GM18870 (cell line): ENCODE measurements around the gene RPS27L.

Source experiments
- ATAC-seq: cut with Tn5 transposase; IDR thresholded peaks from one replicate; pipeline ENCODE4 v1.9.1; 2021; ENCODE audit warnings: moderate library complexity; ENCODE audit not compliant: unreplicated experiment

The RPS27L gene

DNA sequence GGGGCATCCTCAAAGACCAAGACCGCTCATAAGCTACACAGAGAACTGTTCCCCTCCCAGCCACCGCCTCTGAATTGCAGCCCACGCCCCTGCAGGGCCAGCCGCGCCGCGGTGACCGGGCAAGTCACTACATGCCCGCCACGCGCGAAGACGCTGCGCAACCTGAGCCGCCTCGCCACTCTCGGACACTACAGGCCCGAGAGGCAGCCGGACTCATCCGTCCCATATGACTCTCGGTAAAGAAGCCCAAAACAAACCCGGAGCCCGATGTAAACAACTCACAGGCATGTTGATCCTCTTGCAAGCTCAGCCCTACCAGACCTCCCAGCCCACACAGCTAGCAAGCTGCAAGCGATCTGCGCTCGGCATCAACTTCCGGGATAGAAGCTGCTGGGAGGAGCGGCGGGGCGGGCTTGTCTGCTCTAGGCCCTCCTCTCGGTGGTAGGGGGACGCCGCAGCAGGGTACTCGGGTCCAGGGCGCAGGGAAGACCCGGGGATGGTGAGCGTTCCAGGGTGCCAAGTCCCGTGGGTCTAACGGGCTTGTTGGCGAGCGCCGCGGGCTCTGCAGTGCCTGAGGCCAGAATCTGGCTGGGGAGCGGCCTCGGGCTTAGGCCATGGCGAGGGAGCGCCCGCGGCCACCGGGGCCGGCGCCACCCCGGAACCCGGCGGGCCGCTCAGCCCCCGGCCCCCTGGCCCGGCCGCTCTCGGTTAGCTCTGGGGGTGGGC is at the start of gene RPS27L:
RPS27L (minus strand) TSS at position 360 of the 726 bp plus-strand sequence; CDS start at position 288, 72 bp downstream.
- peak; percentile 74 for ATAC-seq

DNA sequence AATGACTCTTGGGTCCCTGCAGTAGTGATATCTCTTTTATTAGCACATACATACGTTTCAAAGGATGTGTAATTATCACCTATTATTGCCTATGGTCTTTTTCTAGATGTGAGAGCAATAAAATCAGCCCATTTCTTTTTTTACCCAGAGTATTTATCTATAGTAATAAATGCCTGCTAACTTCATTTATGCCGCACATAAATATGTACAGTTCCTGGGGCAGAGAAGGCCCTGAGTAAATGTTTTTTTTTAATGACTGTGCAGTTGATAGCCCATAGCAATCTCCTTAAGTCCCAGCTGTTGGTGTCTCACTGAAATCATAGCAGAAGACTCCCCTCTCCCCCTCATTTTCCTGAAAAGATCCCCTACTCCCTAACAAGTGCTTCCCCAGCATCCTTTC is 48.8 kb upstream of the RPS27L start:
- no peak for ATAC-seq

DNA sequence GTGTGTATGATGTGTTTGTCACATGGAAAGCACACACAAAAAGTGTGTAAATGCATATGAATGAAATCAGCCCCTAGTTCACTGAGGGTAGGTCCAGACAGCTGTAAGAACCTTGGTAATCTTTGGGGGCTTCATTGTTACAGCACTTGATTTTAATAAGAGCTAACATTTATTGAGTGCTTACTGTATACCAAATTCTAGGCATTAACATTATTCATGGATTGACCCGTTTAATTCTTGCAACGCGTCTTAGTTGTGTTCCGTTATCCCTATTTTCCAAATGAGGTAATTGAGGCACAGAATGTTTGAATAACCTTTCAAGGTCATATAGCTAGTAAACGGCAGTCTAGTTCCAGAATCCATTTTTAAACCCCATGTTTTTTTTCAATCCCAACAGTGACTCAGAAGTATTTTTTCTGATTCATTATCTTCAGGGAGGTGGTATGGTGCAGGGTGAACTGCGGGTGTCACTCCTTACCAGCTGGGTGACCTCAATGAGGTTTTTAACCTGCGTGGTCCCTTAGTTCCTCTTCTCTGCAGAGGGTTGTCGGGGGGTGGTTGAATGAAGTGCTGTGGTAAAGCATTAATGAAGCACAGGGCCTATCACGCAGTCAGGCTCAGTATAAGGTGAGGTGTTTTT is 46.3 kb upstream of the RPS27L start:
- ATAC-seq = no peak

DNA sequence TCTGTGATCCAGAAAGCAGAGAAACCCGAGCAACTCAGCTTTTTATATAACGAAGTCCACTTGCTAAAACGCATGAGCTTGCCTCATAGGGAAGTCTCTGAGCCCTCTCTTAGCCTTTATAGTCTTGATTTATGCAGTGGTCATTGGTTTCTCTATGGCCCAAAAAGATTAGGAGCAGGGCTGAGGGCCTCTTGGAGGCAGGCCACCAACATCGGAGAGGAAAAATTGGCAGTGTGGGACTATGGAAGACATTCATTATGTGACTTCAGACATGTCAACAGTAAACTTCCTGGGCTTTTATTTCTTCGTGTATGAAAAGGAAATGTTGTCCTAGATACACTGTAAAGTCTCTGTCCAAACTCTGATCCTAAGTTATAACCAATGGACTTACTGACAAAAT is 45.6 kb upstream of the RPS27L start:
- ATAC-seq = no peak

DNA sequence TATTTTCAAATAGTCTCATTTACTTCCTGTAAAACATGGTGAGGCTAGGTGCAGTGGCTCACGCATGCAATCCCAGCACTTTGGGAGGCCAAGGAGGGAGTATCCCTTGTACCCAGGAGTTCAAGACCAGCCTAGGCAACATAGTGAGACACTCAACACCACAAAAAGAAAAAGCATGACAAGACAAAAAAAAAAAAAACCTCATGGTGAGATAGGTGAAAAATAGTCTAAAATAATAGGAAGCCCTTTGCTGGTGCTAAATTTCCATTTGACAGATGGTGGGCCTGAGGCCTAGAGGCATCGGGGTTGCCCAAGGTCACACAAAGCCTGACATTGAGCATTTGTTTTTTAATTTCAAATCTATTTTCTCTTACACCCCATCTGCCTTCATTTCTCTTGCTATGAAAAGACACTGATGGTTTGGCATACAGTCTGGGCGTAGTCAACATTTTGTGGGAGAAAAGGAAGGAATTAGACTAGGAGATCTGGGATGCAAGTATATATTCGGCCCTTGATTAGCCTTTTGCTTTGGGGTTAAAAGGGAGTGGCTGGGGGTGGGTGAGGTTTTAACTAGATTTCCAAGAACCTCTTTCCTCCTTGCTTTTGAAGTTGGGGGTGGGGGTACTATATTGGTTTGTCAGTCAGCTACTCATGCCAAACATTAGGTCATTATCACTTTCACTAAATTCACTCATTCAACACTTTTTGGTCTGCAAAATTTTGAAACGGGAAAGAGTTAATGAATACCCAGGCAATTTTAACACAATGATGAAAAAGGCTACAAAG is 43.4 kb upstream of the RPS27L start:
- ATAC-seq = no peak

DNA sequence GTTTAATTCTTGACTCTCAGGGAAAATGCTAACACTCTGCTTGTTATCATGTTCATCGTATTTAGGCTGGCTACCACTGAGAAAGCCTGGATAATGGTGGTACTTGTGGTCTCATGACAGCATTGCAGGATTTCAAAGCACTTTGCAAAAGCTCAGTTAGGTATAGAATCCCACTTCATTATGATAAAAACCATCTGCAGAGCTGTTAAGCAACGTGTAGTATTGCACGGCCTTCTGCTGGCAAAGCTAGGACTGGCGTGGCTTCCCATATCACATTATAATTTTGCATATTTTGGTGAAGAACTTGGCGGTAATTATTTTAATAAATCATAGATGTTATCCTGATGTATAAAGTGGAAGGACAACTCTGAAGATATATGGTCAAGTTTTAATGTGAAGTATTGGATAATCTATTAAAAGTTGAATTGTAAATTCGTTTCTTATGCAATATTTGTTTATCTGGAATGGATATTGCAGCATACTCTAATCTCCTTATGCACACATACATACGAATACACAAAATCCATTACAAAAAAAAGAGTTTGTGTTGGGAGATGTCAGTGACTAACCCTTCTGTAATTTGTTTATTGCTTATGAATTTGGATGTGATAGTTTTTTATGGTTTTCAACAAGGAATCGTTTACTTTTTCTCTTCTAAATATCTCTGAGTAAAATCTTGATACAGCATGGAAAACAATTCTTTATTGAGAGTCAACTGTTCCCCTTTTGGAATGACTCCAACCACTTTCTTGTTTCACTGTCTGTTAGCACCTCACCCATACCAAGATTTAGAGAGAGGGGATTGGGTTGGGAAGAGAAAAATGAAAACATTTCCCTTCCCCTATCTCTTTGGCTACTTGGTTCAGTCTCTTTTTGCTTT is 41.3 kb upstream of the RPS27L start:
- ATAC-seq = no peak

DNA sequence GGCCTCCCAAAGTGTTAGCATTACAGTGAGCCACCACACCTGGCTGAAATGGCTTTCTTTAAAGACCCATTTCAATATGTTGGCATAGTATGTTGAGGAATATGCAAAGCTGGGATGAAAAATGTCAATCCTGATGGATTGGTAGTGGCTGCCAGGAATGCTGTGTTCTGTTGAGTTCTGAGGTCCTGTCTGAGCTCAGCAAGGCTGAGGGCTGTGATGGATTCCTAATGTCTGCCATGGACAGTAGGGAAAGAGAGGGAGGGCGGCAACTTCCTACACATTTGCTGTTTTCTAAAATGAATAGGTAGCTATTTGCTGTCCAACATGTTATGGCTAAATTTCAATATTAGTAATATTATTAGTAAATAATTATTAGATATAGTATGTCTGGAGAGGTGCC is 40.3 kb upstream of the RPS27L start:
- ATAC-seq = no peak

DNA sequence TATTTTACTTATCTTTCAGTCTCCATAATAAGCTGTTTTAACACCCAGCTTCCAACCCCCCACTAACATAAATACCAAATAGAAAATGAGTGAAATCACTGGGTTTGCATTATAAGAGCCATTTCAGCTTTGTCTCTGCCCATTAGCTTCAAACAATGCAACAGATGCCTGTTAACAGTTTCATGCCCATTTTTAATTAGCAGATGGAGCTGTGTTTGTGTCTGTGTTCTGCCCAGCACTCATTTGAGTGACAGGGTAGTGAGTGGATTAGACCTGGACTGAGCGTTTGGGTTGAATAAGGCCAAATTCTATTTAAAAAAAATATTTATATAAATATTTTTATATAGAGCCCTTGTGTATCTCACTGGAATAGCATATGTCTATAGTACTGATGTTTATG is 39.6 kb upstream of the RPS27L start:
- no peak for ATAC-seq

DNA sequence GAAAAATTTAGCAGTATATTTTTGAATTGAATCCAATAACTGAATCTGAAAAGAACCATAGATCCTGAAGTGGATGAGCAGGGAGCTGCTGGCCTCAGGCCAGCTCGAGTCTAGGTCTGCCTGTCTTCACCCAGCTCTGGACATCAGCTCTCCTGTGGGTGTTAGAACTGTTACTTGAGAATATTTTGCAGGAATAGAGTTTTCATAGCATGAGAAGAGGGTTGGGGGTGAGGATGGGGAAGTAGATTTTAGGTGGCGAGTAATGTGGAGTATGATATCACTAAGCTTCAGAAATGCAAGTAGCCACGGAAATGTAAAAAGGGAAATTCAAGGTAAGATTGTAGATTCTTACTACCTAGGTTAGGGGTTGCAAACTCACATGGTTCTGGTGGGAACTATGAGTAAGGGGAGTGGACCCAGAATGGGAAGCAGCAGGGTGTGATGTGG is 38.3 kb upstream of the RPS27L start:
- ATAC-seq = no peak

DNA sequence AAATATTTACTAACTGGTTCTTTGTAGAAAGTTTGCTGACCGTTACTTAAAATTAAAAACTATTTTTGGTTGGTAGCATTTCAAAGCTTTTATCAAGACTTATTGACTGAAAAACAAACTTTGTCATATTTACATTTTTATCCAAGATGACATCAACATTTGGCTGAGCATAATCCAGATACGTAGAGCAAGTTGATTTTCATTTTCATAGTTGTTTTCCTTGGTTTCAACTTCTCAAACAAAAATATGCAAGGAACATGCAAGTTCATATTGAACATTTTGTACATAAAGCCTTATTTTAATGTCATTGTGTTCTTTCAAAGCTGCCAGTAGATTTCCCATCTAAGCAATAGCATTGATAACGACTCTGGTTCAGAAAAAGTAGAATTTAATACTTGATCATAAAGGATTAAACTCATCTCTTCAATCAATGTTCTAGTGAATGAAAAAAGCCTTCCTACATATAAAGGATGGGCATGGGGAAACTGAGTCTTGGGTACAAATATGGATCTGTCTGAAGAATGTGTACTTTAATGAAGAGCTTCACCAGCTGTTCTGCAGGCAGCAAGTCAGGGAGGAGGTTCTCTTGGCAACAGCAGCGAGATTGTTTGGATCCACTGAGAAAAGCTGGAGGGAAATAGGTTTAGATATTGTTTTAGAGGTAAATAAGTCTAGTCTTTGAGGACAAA is 37.7 kb upstream of the RPS27L start:
- ATAC-seq = no peak

DNA sequence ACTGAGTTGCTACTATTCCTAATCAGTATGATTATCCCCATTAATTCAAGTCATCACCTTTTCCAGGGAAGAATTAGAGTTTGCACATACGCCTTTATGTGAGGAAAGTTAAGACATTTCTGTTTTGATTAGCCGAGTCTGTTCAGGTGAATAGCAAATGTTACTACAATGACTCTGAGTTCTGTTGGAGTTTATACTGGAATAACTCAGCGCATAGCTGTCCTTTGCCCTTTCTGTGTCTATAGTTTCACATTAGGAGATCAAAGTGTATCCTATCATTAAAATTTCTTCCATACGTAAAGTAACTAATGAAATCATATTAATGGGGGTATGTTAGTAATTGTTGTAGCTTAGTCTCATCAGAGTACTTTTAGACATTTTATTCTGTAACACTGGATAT is 37.0 kb upstream of the RPS27L start:
- ATAC-seq = no peak

DNA sequence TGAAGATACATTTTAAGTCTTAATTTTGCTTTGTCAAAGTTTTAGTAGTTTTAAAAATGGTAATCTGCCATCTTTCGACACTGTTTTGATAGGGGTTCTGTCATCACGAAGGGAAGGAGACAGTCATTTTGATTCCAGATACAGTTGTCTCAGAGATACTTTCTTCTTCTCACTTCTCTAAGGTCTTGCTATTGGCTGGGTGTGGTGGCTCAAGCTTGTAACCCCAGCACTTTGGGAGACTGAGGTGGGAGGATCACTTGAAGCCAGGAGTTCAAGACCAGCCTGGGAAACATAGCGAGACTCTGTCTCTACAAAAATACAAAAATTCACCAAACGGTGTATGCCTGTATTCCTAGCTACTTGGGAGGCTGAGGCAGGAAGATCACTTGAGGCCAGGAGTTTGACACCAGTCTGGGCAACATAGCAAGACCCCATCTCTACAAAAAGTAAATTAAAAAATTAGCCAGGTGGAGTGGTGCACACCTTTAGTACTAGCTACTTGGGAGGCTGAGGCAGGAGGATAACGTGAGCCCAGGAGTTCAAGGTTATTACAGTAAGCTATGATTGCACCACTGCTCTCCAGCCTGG is 35.4 kb upstream of the RPS27L start:
- no peak for ATAC-seq

DNA sequence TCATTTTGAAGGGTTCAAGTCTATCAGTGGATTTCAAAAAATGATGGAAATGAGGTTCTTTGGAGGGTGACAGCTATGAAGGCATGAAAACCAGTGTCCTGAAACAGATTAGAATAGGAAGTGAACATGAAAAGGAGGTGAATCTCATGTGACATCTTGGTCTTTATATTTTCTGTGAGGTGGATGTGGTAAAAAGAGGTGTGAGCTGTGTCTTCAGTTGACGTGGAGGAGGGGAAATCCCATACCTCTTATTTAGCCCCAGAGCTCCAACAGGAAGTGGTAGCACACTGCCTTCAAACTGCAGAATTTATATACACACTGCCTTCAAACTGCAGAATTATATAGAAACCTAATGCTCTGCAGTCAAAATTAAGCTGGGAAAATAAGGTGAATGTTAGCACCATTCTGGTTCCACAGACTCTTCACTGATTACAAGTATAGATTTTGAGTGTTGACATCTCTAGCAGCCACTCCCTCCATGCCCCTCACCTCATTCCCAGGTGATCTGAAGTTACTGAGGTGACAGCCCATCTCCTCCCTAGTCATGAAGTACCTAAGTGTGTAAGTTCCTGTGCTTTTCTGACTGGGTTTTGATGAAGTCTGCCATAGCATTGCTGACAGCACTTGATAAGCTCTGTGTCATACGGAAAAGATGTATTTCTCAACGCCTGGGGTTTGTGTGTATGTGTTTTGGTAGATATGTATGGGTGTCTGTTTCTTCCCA is 34.8 kb upstream of the RPS27L start:
- ATAC-seq = peak; percentile 44

DNA sequence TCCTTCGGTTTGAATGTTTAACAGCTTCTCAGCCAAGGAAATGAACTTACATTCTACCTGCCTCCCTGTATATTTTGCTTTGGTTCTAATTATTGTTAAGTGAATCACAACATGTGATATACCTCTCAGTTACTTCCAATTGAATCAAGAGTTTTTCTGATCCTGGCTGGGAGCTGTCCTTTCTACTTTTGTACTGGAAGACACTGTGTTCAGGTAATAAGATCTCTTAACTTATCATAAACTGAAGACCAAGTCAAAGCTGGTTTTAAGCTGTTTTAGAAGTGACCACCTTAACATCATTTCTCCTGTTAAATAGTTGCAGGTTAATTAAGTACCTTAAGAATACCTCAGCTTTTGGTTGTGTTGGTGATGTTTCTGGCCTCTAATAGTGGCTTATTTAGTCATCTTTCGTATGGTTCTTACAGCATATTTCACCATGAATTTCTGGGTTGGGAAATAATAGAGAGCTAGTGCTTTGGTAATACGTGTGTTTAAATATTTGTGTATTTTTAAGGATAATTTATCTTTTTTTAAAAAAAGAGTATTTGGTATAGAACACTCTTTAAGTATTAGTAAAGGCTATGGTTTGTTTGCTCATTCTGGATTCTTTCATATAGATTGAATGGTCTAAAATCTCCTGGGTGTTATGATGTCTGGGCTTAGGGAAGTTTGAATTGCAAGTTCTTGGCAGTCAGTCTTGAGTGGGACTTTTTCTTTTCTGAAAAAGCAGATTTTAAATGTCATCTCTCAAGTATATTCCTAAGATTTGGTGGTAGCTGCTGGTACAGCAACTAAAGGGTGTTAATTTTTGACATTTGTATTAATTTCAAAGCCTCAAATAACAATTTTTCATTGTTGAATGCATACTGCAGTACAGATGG is 33.7 kb upstream of the RPS27L start:
- no peak for ATAC-seq

DNA sequence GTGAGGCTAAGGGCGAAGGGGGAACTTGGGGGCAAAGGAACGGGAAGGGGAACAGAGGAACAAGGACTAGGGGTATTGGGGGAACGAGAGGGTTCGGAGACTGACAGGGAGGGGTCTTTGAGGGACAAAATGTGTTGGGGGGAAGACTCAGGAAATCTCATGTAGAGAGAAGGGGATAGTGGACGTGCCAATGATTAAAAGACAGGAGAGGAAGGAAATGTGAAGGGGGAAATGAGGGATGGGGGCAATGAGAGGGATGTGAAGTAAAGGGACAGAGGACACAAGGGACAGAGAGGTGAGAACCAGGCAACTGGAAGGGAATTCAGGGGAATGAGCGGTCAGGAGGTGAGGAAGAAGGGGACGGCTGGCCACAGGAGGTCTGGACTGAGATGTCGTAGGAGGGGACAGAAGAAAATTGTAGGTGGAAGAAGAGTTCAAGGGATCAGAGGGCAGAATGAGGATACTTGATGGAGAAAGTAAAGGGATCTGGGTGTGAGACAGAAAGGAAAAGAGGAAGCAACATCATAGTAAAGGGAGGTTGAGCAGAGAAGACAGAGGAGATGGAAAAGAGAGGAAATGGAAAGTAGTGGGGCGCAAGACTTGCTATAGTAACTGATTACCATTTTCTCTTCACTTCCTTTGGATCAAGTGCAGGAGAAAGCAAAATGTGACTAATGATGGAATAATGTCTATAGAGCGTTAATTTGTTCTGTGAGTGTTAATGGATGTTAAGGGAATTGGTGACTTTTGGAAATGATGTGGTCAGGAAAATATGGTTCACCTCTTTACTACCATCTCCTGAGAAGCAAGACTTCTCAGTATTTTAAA is 32.9 kb upstream of the RPS27L start:
- no peak for ATAC-seq

DNA sequence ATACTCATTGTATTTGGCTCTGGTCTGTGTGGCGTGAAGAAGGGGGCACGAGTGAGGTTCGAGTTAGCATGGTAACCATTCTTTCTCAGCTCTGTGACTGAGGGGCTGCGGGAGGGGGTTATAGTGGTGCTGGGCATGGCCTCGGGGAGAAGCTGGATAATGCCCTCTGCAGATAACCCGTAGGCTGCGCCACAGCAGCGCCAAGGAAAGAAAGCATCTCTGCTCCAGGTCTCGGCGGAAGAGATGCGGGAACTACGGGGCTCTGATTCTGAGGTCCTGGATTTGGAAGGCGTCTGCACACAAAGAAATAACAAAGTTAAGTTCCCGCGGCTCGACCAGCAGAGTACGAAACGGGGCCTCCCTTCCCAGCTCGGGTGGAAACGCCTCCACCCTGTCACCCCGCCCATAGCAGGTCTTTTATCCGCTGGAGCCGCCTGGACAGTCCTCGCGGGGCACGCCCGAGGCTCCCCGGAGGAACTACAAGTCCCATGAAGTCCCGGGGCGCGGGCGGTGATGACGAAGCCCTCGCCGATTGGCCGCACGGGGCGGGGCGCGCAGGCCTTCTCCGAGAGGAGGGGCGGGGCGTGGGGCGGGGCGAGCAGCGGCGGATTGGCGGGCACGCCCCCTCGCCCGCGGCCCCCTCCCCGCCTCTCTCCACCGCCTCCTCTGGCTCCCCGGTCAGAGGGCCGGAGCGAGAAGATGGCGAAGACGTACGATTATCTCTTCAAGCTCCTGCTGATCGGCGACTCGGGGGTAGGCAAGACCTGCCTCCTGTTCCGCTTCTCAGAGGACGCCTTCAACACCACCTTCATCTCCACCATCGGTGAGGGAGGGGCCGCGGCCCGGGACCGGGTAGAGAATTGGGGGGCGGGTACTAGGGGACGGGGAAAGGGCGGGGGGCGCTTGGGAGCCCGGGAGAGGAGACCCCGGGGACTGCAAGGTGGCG is 31.9 kb upstream of the RPS27L start, which contains the start of gene RAB8B:
RAB8B (plus strand) TSS at position 681 of the 946 bp plus-strand sequence; CDS start at position 700, 19 bp downstream.
- peak; percentile 47 for ATAC-seq
